Measurements from ENCODE around the gene EAF1.

DNA sequence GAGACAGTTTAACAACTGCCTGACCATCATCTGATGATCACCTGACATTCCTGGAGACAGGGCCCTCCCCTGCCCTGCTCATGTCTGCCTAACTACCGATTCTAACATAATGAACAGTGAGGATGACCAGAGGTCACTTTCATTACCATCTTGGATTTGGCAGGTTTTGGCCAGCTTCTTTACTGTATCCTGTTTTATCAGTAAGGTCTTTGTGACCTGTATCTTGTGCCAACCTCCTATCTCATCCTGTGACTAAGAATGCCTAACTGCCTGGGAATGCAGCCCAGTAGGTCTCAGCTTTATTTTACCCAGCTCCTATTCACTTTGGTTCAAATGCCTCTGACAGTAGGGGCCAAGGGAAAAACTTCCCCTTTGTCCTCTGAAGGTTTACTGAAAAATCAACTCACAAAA is 40.2 kb upstream of the EAF1 start:
- TF ChIP-seq, protein P1, sequence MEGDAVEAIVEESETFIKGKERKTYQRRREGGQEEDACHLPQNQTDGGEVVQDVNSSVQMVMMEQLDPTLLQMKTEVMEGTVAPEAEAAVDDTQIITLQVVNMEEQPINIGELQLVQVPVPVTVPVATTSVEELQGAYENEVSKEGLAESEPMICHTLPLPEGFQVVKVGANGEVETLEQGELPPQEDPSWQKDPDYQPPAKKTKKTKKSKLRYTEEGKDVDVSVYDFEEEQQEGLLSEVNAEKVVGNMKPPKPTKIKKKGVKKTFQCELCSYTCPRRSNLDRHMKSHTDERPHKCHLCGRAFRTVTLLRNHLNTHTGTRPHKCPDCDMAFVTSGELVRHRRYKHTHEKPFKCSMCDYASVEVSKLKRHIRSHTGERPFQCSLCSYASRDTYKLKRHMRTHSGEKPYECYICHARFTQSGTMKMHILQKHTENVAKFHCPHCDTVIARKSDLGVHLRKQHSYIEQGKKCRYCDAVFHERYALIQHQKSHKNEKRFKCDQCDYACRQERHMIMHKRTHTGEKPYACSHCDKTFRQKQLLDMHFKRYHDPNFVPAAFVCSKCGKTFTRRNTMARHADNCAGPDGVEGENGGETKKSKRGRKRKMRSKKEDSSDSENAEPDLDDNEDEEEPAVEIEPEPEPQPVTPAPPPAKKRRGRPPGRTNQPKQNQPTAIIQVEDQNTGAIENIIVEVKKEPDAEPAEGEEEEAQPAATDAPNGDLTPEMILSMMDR (IDR thresholded peaks at IDR 0.05): no peak
- TF ChIP-seq POLR2AphosphoS5 (IDR thresholded peaks at IDR 0.05): no peak
- no peak for TF ChIP-seq POLR2A (IDR thresholded peaks at IDR 0.05)
